HTR-8/SVneo (cell line): Measurements from ENCODE around the gene GCK.
"Not testable (repeated sequence)": the region's sequence is repeated elsewhere in the genome, so short reads cannot be mapped to it uniquely, and the experiment has no call there.

ENCODE experiments used
- DNase-seq: peaks from one replicate; pipeline ENCODE4 v3.0.0; 2011; ENCODE audit warnings: low spot score, mixed read lengths; ENCODE audit not compliant: insufficient read length
- FAIRE-seq: peaks from 2 replicates; lab custom pipeline; 2011; peaks lifted over from hg19 to GRCh38; lab: Jason Lieb, UNC

The GCK gene

DNA sequence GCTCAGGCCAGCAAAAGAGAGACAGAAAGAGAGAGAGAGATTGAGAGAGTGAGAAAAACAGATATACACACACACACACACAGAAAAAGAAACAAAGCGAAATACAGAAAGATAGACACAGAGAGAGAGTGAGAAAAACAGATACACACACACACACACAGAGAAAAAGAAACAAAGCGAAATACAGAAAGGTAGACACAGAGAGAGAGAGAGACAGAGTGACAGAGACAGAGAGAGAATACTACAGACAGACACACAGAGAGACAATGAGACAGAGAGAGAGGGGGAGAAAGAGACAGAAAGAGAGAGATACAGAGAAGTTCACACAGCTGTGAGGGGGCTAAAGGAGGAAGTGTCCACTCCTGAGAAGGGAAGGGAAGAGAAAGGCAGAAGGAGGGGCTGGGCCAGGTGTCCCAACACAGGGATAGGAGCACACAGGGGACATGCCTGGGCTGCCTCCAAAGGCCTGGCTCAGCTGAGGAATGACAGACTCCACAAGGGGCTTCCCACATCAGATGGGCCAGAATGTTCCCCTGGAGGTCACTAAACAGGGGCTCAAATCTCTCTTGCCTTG, 4.3 kb downstream of the GCK start:
- FAIRE-seq (no peak), DNase-seq (no peak)

DNA sequence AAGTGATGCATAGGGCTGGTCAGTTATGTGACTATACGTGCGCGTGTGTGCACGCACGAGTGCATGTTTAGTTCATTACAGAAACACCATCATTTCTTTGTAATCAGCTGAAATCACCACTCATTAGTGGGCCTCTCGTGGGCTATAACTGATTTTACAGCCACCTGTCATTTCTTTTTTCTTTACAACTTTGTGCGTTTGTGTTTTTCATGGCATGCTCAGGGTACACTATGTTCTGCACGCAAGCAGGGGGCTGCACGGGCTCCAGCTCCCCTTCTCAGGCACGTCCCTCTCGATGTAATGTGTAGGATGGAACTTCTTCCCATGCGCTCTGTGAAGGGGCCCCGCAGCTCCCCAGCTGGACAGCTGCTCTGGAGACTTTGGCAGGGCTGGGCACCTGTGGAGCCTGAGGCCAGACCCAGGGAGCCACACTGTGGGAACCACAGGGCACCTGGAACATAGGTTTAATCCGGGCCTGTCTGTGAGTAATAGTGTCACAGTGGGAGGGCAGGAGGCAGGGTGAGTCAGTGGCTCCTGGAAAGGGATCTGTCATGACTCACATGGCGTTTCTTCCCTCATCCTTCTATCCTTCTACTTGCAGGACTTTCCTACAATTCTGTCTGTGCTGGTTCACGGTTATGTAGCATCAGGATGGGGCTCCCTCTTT, 4.9 kb downstream of the GCK start:
- DNase-seq (peak; percentile 71), FAIRE-seq (peak; percentile 94)

DNA sequence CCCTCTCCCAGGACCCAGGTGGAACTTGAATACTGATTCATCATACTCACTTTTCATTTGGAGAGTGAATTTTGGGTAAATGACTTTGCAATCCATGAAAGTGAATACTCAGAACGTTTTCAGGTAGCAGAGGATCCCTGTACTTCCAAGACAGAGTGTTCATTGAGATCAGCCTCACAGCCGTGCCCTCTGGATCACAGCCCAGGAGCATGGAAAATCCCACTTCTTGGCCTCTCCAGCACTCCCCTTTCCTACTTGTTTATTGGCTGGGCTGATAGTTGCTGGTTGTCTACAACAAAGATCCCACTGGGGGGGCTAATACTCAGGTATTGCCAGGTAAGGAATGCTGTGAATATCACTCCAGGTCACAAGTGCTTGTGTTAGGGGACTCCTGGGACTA, 5.9 kb downstream of the GCK start:
- FAIRE-seq (no peak), DNase-seq (no peak)

DNA sequence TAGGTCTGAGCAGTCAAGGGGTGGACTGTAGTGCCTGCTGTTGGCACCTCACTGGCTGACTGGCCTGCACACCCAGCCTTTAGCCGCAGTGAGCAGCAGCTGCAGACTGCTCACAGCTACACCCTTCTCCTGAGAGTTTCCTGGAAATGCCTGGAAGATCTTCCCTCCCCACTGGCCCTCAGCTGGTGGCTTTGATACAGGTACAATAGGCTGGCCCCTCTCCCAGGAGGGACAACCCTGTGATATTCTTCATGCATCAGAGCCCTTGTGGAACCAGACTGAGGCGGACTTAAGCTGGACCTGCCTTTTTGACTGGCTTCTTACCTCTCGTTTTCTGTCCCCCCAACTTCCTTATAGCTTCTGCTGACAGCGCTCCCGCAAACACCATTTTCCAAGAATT, 6.4 kb downstream of the GCK start:
- FAIRE-seq (no peak), DNase-seq (no peak)

DNA sequence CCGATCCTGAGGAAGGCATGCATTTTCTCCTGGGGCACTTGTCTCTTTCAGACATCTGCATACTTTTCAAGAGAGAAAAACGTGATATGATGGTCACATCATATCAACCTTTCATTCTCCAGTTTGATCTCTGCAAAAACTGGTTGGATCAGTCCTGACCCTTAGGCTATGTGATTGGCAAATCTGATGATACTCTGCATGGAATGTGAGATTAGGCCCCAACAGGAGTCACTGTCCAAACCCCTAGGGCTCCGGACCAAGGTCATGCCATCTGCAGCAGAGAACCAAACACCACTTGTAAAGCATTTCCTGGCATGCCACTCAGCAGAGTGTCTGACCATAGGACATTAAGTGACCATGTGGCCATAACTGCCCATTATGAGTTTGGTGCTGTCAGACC, 8.6 kb downstream of the GCK start:
- DNase-seq (no peak), FAIRE-seq (no peak)

DNA sequence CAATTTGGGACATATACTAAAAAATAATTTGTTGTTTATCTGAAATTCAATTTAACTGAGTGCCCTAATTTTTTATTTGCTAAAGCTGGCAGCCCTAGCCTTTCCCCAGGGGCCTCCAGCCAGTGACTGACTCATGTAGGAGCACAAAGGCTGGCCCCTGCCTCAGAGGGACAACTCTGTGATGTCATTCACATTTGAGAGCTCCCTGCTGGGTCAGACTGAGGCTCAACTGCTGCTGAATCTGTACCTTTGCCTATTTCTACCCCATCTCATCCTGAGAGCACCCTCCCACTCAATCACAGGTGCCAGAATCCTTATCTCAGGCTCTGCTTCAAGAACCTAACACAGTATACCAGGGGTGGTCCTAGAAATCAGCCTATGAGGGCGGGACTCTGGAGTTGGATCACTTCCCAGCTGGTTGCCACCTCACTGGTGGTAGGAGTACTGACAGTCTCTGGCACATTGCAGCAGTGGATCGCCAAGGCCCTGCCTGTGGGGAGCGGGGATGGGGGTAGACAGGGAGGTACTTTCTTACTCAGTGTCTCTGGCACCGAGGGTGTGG, 11.6 kb downstream of the GCK start:
- FAIRE-seq, result no peak
- no peak for DNase-seq

DNA sequence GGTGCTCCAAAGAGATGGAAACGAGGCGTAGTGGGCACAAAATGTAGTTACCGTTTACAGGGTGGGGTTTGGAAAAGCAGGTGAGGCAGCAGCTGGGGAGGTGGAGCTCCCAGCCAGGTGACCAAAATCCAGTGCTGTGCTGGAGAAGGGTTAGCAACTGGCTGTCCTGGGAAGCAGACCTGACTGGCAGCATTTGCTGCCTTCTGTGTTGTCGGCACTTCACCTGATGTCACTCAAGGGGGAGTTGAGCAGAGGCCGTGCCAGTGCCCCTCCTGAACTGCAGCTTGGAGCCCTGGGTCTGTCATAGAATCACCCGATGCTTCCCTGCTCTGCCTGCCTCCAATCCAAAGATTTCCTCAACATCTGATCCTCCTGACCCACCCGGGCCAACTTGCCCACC, 12.8 kb downstream of the GCK start:
- DNase-seq (no peak), FAIRE-seq (no peak)

DNA sequence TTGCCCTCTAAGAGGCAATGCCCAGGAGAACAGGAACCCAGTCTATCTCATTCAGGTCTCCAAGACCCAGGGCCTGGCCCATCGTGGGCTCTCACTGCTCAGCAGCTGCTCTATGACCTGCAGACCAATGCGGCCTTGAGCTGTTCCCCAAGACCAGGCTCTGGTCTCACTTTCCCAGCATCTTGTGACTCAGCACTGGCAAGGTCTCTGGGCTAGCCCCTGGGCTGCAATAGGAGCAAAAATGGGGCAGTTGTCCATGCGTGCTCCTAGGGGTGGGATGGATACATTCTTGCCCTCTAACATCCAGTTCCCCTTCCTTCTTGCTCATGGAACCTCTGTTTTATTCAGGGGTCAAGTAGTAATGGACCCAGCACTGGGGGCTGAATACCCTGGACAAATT, 13.5 kb downstream of the GCK start:
- DNase-seq (no peak), FAIRE-seq (no peak)

DNA sequence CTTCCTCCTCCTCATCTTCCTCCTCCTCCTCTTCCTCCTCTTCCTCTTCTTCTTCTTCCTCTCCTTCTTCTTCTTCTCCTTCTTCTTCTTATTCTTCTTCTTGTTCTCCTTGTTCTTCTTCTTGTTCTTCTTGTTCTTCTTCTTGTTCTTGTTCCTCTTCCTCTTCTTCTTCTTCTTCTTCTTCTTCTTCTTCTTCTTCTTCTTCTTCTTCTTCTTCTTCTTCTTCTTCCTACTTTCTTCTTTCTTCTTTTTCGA, 14.6 kb downstream of the GCK start:
- not testable (repeated sequence) for FAIRE-seq, DNase-seq

DNA sequence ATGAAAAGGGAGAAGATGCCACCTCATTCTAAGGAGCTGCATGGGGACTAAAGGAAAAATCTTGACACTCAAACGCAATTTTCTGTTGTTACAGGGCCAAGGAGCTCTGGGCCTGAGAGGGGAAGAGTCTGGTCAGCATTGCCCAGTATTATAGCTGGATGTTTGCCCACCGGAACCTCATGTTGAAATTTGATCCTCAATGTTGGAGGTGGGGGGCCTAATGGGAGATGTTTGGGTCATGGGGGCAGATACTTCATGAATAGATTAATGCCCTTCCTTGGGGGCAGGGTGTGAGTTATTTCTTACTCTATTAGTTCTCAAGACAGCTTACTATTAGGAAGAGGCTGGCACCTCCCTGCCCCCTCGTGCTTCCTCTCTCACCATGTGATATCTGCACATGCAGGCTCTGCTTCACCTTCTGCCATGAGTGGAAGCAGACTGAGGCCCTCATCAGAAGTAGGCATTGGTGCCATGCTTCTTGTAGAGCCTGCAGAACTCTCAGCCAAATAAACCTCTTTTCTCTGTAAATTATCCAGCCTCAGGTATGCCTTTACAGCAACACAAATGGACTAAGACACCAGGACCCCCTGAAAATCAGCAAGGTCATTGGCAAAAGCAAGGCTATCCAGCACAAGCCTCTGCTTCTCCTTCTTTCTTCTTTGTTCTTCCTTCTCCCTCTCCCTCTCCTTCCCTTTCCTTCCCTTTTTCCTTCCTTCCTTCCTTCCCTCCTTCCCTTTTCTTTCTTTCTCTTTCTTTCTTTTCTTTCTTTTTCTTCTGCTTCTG, 15.1 kb downstream of the GCK start:
- DNase-seq, result no peak
- no peak for FAIRE-seq

DNA sequence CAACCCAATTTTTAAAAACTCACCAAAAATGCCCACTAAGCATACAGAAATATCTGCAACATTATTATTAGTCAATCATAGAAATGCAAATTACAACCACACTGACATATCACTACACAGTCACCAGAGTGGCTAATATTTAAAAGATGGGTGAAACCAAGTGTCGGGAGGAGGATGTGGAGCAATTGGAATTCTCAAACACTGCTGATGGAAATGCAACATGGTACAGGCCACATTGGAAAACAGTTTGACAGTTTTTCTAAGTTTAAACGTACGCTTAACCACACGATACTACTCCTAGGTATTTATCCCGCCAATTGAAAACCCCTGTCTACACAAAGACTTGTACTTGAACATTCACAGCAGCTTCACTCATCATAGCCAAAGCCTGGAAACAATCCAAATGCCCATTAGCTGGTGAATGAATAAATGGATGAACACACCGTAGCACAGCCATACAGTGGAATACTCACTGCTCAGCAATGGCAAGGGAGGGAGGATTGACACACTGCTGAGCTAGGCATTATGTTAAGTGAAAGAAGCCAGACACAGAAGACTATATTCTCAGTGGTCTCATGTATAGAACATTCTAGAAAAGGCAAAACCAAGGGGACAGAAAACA, 16.3 kb downstream of the GCK start:
- DNase-seq, result no peak
- FAIRE-seq, result no peak

DNA sequence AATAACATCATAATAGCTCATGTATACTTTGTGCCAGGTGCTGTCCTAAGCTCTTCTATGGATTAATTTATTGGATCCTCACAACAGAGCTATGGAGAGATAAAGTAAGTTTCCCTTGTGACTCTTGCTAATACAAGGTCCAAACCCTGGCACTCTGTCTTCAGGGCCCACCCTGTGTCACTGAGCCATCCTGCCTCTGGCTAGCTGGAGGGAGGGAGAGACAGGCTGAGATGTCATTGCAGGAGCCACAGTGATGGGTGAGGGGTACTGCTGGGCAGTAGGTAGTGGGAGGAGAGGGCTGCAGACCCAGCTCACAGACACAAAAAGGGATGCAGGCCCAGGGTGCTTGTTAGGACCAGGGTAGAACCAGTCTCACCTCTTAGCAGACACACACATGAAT, 16.9 kb downstream of the GCK start:
- DNase-seq (no peak), FAIRE-seq (no peak)

DNA sequence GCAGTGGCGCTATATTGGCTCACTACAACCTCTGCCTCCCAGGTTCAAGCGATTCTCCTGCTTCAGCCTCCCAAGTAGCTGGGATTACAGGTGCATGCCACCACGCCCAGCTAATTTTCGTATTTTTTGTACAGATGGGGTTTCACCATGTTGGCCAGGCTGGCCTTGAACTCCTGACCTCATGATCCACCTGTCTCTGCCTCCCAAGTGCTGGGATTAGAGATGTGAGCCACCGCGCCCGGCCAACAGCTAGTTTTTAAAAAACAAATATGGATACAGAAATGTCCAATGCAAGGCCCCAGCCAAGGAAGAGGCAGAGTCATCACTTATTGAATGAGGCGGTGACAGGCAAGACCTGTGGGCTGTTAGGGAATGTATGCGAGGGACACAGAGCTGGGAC, 17.3 kb downstream of the GCK start:
- not testable (repeated sequence) for FAIRE-seq, DNase-seq

DNA sequence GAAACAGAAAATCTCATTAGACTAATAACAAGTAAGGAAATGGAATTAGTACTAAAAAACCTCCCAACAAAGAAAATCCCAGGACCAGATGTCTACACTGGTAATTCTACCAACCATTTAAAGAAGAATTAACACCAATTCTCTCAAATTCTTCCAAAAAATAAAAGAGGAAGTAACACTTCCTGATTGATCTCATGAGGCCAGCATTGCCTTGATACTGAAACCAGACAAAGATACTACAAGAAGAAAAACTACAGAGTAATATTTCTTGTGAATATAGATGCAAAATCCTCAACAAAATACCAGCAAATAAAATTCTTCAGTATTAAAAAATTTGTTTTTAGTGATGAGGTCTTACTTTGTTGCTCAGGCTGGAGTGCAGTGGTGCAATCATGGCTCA, 21.3 kb downstream of the GCK start:
- FAIRE-seq (no peak), DNase-seq (no peak)

DNA sequence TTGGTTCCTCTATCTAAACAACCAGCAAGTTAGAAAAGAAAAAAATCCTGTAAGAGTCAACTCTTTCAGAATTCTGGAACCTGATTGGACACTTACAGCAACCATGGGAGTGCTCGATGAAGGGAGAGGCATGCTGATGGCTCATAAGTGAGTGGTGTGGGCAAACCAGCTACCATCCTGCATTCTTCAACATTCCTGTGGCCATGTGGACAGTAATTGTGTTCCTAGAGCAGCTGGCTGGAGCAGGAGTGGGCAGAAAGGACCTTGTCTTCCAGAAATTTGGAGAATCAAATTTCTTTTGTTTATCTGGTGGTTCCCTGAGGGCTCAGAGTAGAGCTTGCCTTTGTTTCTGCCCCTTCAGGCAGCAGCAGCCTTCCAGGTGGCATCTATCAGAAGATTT, 25.6 kb downstream of the GCK start:
- FAIRE-seq (peak; percentile 94), DNase-seq (peak; percentile 93)

DNA sequence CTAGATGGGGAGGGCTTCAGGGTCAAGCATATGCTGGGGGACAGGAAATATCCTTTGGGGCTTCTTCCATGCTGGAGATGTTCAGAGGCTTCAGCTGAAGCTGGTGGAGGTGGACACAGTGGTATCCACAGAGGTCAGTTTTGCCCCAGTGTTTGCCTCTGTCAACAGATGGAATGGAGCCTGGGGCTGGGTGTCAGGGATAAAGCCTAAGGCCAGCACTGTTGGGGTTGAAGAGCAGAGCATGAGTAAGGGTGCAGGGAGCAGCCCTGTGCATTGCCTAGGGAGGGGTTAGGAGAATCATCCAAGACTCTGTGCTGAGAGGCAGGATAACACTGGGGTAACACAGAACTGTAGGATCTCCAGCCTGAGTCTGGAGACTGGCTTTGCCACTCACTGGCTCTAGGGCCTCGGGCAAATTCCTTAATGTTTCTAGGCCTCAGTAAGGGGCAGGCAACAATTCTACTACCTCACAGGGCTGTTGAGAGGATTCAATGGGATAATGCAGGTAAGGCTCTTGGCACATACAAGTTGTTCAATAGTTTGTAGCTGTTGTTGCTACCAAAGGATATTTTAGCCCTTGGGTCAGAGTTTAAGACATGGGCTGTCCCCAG, 26.3 kb downstream of the GCK start:
- FAIRE-seq, result no peak
- DNase-seq, result no peak

DNA sequence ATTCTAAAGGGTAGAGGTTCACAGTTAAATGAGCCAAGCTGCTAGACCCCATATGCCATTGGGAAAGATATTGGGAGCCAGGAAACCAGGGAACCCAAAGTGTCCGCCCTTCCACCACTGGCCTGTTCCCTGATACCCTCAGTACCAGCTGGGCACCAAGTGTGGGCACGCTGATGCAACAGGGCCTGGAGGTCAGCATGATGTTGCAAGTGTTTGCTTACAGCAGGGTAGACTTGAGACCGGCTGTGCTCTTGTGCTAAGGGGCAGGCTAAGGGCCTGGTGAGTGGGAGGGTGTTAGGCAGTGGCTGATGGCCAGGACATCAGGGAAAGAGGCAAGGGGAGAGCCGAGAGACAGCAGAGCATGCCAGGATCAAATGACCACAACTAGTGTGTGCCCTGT, 27.1 kb downstream of the GCK start:
- no peak for FAIRE-seq
- no peak for DNase-seq

DNA sequence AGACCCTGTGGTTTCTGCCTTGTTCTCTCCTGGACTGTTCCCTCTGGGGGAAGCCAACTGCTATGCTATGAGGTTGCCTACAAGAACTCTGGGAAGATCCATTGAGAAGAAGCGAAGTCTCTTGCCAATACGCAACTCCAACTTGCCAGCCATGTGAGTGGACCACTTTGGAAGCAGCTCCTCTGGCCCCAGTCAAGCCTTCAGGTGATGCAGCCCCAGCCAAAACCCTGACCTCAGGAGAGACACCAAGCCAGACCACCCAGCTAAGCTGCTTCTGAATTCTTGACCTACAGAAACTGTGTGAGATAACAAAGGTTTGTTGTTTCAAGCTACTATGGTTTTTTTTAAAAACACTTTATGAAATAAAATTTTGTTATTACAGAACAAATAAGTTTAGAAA, 27.9 kb downstream of the GCK start:
- FAIRE-seq, result no peak

DNA sequence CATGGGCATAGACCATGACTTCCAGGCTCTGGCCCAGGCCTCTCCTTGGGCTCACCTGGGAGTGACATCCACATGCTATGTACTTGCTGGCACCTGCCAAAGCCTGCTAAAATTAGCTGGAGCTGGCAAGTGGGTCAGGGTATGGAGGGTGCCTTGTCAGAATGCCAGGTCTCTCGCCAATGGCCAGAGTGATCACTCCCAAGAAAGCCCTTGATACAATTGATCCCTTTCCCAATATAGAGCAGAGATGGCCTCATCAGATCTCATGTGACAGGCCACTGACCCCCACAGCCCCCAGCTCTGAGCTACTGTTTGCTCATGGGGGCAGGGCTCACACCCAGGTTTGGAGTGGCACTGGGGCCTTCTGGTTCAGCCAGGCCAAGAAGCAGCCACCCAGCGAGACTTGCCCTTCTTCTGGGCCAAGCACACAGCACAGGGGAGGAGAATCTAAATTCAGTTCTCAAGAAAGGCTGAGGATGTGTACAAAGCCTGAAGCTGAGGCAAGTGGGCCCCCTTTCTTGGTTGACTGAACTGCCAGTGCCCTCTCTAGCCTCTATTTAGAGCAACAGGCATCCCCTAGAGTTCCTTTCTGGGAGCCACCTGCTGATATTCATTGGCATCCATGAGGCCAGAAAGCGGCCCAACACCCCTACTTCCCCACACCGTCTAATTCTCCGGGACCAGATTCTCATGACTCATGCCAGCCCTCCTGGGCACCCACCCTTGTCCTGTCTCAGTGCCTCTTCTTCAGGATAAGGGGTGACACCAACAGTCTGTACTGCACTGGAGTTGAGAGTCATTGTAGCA, 29.2 kb downstream of the GCK start:
- FAIRE-seq (no peak), DNase-seq (no peak)

More for the DNA sequence above, 27.9 kb downstream of the GCK start:
- no peak for DNase-seq
